GM19438 (cell line): Measurements from ENCODE around the gene CHTOP.

ENCODE experiments used
- ATAC-seq: cut with Tn5 transposase; IDR thresholded peaks from one replicate; pipeline ENCODE4 v1.9.1; 2021; ENCODE audit warnings: low read depth; ENCODE audit not compliant: unreplicated experiment

The CHTOP gene

GRCh38 chr1:153683854-153684253 lies 50.0 kb downstream of the CHTOP start:
- no peak for ATAC-seq

GRCh38 chr1:153684892-153685291 lies 51.0 kb downstream of the CHTOP start:
- no peak for ATAC-seq

- no peak for ATAC-seq
Measured at GRCh38 chr1:153685544-153686340, 51.9 kb downstream of the CHTOP start.

- ATAC-seq, result no peak
Measured at GRCh38 chr1:153687346-153688125, 53.7 kb downstream of the CHTOP start.

- no peak for ATAC-seq
Measured at GRCh38 chr1:153688276-153688675, 54.4 kb downstream of the CHTOP start.

- no peak for ATAC-seq
Measured at GRCh38 chr1:153688736-153689328, 55.0 kb downstream of the CHTOP start.

GRCh38 chr1:153693466-153693865 lies 59.6 kb downstream of the CHTOP start:
- no peak for ATAC-seq
